HG03457 (cell line): ENCODE measurements around the gene SRRM4.
"Not testable (repeated sequence)": the region's sequence is repeated elsewhere in the genome, so short reads cannot be mapped to it uniquely, and the experiment has no call there.

Experiments
- ATAC-seq: cut with Tn5 transposase; IDR thresholded peaks from one replicate; pipeline ENCODE4 v1.9.1; 2021; ENCODE audit warnings: moderate number of reproducible peaks; ENCODE audit not compliant: unreplicated experiment

SRRM4 gene

GRCh38 chr12:118981285-118982211, at the start of gene SRRM4:
TSS of gene SRRM4 (plus strand) at chr12:118981541. CDS start at chr12:118981883, 342 bp downstream.
- no peak for ATAC-seq

- ATAC-seq, result no peak
Observed at GRCh38 chr12:118946256-118946655, 35.1 kb upstream of the SRRM4 start.

- no peak for ATAC-seq
Observed at GRCh38 chr12:118958520-118958919, 22.8 kb upstream of the SRRM4 start.

- no peak for ATAC-seq
Observed at GRCh38 chr12:118959348-118959747, 22.0 kb upstream of the SRRM4 start.

- no peak for ATAC-seq
Observed at GRCh38 chr12:118959985-118960560, 21.3 kb upstream of the SRRM4 start.

GRCh38 chr12:118960865-118961264, 20.5 kb upstream of the SRRM4 start:
- no peak for ATAC-seq

GRCh38 chr12:118964988-118965387, 16.4 kb upstream of the SRRM4 start:
- no peak for ATAC-seq

GRCh38 chr12:118970856-118971255, 10.5 kb upstream of the SRRM4 start:
- no peak for ATAC-seq

GRCh38 chr12:118972982-118973381, 8.4 kb upstream of the SRRM4 start:
- no peak for ATAC-seq

- ATAC-seq, result no peak
Observed at GRCh38 chr12:118979763-118980406, 1.5 kb upstream of the SRRM4 start.

- ATAC-seq, result no peak
Observed at GRCh38 chr12:118980407-118981014, 830 bp upstream of the SRRM4 start.

- ATAC-seq, result no peak
Observed at GRCh38 chr12:118982302-118982701, 961 bp downstream of the SRRM4 start.

GRCh38 chr12:118982984-118983761, 1.8 kb downstream of the SRRM4 start:
- ATAC-seq, result no peak

GRCh38 chr12:118984161-118984943, 3.0 kb downstream of the SRRM4 start:
- no peak for ATAC-seq

GRCh38 chr12:118986050-118986449, 4.7 kb downstream of the SRRM4 start:
- ATAC-seq, result no peak

GRCh38 chr12:118999107-118999506, 17.8 kb downstream of the SRRM4 start:
- no peak for ATAC-seq

- ATAC-seq, result no peak
Observed at GRCh38 chr12:119005085-119005484, 23.7 kb downstream of the SRRM4 start.

GRCh38 chr12:119005913-119006312, 24.6 kb downstream of the SRRM4 start:
- no peak for ATAC-seq

GRCh38 chr12:119006746-119007145, 25.4 kb downstream of the SRRM4 start:
- ATAC-seq, result no peak

- not testable (repeated sequence) for ATAC-seq
Observed at GRCh38 chr12:119008273-119008672, 26.9 kb downstream of the SRRM4 start.
